DND-41 (cell line): ENCODE measurements around the gene CLDN10.

Experiments
- ATAC-seq: fragments of 200-7000 bp; cut with Tn5 transposase; 3 replicates; pipeline ENCODE4 v1.9.1; 2021; ENCODE audit warnings: low read depth; ENCODE audit not compliant: insufficient read depth
- DNase-seq: peaks from one replicate; pipeline ENCODE4 v3.0.0-alpha.2; 2020
- H2AFZ ChIP-seq: 2 replicates; pipeline ENCODE4 v1.6.0; 2012; ENCODE audit warnings: low read depth, low read length
- H3K27ac ChIP-seq: 2 replicates; pipeline ENCODE4 v1.5.1; 2012; ENCODE audit warnings: low read length, inconsistent platforms
- H3K27me3 ChIP-seq: fragments of 200-600 bp; sonication (generic); 2 replicates; pipeline ENCODE4 v1.6.0; 2012; ENCODE audit warnings: low read length, mild to moderate bottlenecking, inconsistent platforms; ENCODE audit not compliant: insufficient read depth, poor library complexity
- H3K36me3 ChIP-seq: 2 replicates; pipeline ENCODE4 v1.5.1; 2012; ENCODE audit warnings: low read length, inconsistent platforms; ENCODE audit not compliant: insufficient read depth
- H3K4me1 ChIP-seq: 2 replicates; pipeline ENCODE4 v1.5.1; 2012; ENCODE audit warnings: mild to moderate bottlenecking, low read length; ENCODE audit not compliant: insufficient read depth
- H3K4me2 ChIP-seq: 2 replicates; pipeline ENCODE4 v1.6.0; 2012; ENCODE audit warnings: mild to moderate bottlenecking, moderate library complexity, low read length, inconsistent platforms; ENCODE audit not compliant: insufficient read depth
- H3K4me3 ChIP-seq, 2 experiments: fragments of 200-600 bp in 1 of 2; shearing (Covaris generic) in 1 of 2; 2 replicates each; pipeline ENCODE4 v1.5.1; 2012 to 2016; ENCODE audit warnings: inconsistent platforms in 2 of 2, low read length in 2 of 2, mild to moderate bottlenecking in 2 of 2, low read depth in 1 of 2, moderate library complexity in 1 of 2
- H3K79me2 ChIP-seq: 2 replicates; pipeline ENCODE4 v1.6.0; 2012; ENCODE audit warnings: low read length, inconsistent platforms; ENCODE audit not compliant: insufficient read depth
- H3K9ac ChIP-seq: 2 replicates; pipeline ENCODE4 v1.6.0; 2012; ENCODE audit warnings: low read depth, mild to moderate bottlenecking, inconsistent platforms, low read length, moderate library complexity
- H3K9me3 ChIP-seq: 2 replicates; pipeline ENCODE4 v1.5.1; 2012; ENCODE audit warnings: low read length, moderate library complexity, mild to moderate bottlenecking, inconsistent platforms; ENCODE audit not compliant: insufficient read depth, severe bottlenecking
- H4K20me1 ChIP-seq: 2 replicates; pipeline ENCODE4 v1.6.0; 2012; ENCODE audit warnings: low read length; ENCODE audit not compliant: insufficient read depth
- EZH2 ChIP-seq: IDR thresholded peaks from 3 replicates; pipeline ENCODE4 v1.6.1; 2012; ENCODE audit warnings: borderline replicate concordance, low read depth, mild to moderate bottlenecking, moderate library complexity, low read length, inconsistent platforms; ENCODE audit not compliant: severe bottlenecking
- TF ChIP-seq, protein P1 (sequence below): IDR thresholded peaks from 2 replicates; pipeline ENCODE4 v1.5.1; 2012; ENCODE audit warnings: borderline replicate concordance, low read length, moderate library complexity, mild to moderate bottlenecking; ENCODE audit not compliant: poor library complexity, severe bottlenecking; ENCODE audit errors: extremely low read depth

Gene CLDN10

DNA sequence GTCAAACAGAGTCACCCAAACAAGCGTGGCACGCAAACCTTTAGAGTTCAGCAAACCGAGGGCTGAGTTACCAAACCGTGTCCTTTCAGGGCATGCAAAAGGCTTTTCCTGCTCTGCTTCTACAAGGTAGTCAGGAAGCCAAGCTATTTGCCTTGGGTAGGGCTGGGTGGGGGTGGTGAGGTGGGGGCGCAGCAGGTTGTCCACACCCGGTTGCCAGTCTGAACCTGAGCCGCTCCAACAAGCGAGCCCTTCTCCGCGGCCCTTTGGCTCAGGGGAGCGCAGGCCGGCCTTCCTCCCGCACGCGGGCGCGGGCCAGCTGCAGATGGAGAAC, 347 bp upstream of the CLDN10 start:
- ATAC-seq (no peak), DNase-seq (no peak)
- H3K79me2 ChIP-seq = no peaks in the 10 kb centered on the region
- no peaks in the 10 kb centered on the region for H3K4me1 ChIP-seq
- no peak overlapping the region for H3K27ac ChIP-seq
- H3K4me3 ChIP-seq = no peak overlapping the region
- no peaks in the 10 kb centered on the region for H3K36me3 ChIP-seq
- no peaks in the 10 kb centered on the region for H3K27me3 ChIP-seq
- no peaks in the 10 kb centered on the region for H4K20me1 ChIP-seq
- H2AFZ ChIP-seq = no peak overlapping the region
- TF ChIP-seq, protein P1, sequence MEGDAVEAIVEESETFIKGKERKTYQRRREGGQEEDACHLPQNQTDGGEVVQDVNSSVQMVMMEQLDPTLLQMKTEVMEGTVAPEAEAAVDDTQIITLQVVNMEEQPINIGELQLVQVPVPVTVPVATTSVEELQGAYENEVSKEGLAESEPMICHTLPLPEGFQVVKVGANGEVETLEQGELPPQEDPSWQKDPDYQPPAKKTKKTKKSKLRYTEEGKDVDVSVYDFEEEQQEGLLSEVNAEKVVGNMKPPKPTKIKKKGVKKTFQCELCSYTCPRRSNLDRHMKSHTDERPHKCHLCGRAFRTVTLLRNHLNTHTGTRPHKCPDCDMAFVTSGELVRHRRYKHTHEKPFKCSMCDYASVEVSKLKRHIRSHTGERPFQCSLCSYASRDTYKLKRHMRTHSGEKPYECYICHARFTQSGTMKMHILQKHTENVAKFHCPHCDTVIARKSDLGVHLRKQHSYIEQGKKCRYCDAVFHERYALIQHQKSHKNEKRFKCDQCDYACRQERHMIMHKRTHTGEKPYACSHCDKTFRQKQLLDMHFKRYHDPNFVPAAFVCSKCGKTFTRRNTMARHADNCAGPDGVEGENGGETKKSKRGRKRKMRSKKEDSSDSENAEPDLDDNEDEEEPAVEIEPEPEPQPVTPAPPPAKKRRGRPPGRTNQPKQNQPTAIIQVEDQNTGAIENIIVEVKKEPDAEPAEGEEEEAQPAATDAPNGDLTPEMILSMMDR = no peak
- TF ChIP-seq EZH2 = no peak
- H3K9me3 ChIP-seq = no peaks in the 10 kb centered on the region
- H3K9ac ChIP-seq = no peak overlapping the region
- H3K4me2 ChIP-seq = no peak overlapping the region

DNA sequence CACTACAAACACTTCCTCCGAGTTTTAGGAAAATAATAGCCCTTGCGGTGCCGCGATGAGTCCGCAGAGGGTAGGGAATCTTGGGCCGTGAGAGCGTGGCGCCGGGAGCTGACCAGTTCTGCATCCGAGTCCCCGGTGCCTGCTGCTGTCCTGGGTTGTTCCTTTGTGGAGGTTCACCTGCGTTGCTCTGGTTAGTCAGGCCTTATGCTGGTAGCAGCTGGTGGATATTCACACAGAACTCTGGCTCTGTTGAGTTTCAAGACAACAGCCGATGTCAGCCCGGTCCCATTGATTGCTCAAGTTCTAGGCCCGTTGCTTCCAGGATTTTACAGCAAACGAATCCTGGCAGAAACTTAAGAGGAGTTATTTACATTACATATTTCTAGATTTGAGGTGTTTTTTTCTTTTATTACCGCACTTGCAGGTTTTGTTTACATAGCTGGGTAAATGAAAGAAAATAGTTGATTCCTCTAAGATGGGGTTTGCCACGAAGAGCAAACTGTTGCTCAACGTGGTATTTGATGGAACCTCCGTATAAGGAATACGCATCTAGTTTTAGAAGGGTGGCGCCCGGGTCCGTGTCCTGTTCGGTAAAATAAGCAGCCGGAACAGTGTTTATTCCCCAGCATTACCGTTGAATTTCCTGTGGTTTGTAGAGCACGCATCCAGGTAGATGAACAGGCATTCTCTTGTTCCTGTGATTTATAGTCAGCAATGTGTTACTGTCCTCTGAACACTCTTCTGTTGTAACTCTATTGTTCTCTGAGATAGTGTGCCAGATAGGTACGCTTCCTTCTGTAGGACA, 1.3 kb downstream of the CLDN10 start:
- Histone ChIP-seq H3K27me3 (no peaks in the 10 kb centered on the region), H3K4me3 (no peak overlapping the region), H4K20me1 (no peaks in the 10 kb centered on the region), H3K27ac (no peak overlapping the region), H3K9ac (no peak overlapping the region), H2AFZ (no peak overlapping the region), H3K4me2 (no peak overlapping the region), H3K79me2 (no peaks in the 10 kb centered on the region), H3K4me1 (no peaks in the 10 kb centered on the region), H3K36me3 (no peaks in the 10 kb centered on the region), H3K9me3 (no peaks in the 10 kb centered on the region)
- TF ChIP-seq, protein P1 = no peak
- TF ChIP-seq EZH2 = no peak
- no peak for DNase-seq
- no peak for ATAC-seq

DNA sequence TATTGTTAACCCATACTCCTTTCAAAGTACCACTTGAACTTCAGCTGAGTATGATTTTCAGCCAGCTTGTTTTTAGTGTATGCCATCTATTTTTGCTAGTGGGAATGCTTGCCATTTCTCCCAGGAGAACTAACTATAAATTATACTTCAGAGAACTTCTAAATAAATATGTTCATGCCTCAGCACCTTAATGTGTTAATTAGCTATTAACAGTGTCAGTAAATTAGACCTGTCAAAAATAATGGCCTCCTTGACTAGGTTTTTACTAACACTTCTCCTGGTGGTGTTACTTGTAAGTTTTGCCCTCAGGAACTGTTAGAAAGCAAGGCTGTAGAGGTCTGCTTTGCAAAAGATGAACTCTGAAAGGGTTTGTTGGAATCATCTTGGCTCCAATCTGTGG, 4.5 kb downstream of the CLDN10 start:
- Histone ChIP-seq H3K79me2 (no peaks in the 10 kb centered on the region), H2AFZ (no peak overlapping the region), H3K9ac (no peak overlapping the region), H3K27ac (no peak overlapping the region), H3K4me2 (no peak overlapping the region), H3K9me3 (no peaks in the 10 kb centered on the region), H3K36me3 (no peaks in the 10 kb centered on the region), H3K27me3 (no peaks in the 10 kb centered on the region), H4K20me1 (no peaks in the 10 kb centered on the region), H3K4me3 (no peak overlapping the region), H3K4me1 (no peaks in the 10 kb centered on the region)
- TF ChIP-seq, protein P1 = no peak
- no peak for TF ChIP-seq EZH2
- DNase-seq = no peak
- no peak for ATAC-seq
